ENCODE results near the gene GAB1. TPM values are rescaled to one million over a fixed set of nuclear protein-coding genes. Genes with fewer than 3 reads are reported as not detected.

Gene GAB1
- total RNA-seq, 2 donors from 2014 or later = 2.0 to 2.2 TPM

GRCh38 chr4:143407888-143408287 lies 71.2 kb downstream of the GAB1 start:
- no peaks in the 10 kb centered on the region for H3K9me3 Mint-ChIP-seq
- no peaks in the 10 kb centered on the region for H3K36me3 Mint-ChIP-seq
- ATAC-seq = no peak
- DNase-seq (ENCODE audit: low spot score) = no peak
- peaks cover 15 to 19% of the 10 kb centered on the region in 2 donors for H3K4me1 Mint-ChIP-seq (ENCODE audit: low read depth in 2 of 2)
- no peak overlapping the region for H3K4me3 Mint-ChIP-seq
- H3K27me3 Mint-ChIP-seq = peaks cover 2 to 23% of the 10 kb centered on the region in 2 donors
- no peak overlapping the region for H3K27ac Mint-ChIP-seq

- peaks cover 6 to 10% of the 10 kb centered on the region in 2 donors for H3K4me1 Mint-ChIP-seq (ENCODE audit: low read depth in 2 of 2)
- no peaks in the 10 kb centered on the region for H3K9me3 Mint-ChIP-seq
- H3K4me3 Mint-ChIP-seq = no peak overlapping the region
- H3K27ac Mint-ChIP-seq = no peak overlapping the region
- H3K27me3 Mint-ChIP-seq = peaks cover 2 to 23% of the 10 kb centered on the region in 2 donors
- DNase-seq (ENCODE audit: low spot score) = no peak
- H3K36me3 Mint-ChIP-seq = no peaks in the 10 kb centered on the region
- ATAC-seq = no peak
Measured at GRCh38 chr4:143410015-143410414, 73.3 kb downstream of the GAB1 start.

GRCh38 chr4:143411527-143412419 lies 75.1 kb downstream of the GAB1 start:
- Mint-ChIP-seq H3K4me3 (no peak overlapping the region), H3K9me3 (no peaks in the 10 kb centered on the region), H3K27me3 (peaks cover 2 to 23% of the 10 kb centered on the region in 2 donors), H3K36me3 (no peaks in the 10 kb centered on the region), H3K27ac (no peak overlapping the region), H3K4me1 (ENCODE audit: low read depth in 2 of 2) (no peaks in the 10 kb centered on the region)
- ATAC-seq = no peak
- DNase-seq (ENCODE audit: low spot score) = no peak

GRCh38 chr4:143412420-143412758 lies 75.7 kb downstream of the GAB1 start:
- Mint-ChIP-seq H3K27me3 (peaks cover 2 to 23% of the 10 kb centered on the region in 2 donors), H3K36me3 (no peaks in the 10 kb centered on the region), H3K27ac (no peak overlapping the region), H3K4me1 (ENCODE audit: low read depth in 2 of 2) (no peaks in the 10 kb centered on the region), H3K4me3 (no peak overlapping the region), H3K9me3 (no peaks in the 10 kb centered on the region)
- no peak for DNase-seq (ENCODE audit: low spot score)
- no peak for ATAC-seq

- no peak for DNase-seq (ENCODE audit: low spot score)
- no peaks in the 10 kb centered on the region for H3K36me3 Mint-ChIP-seq
- H3K27ac Mint-ChIP-seq = no peak overlapping the region
- H3K4me3 Mint-ChIP-seq = no peak overlapping the region
- peaks cover 0 to 6% of the 10 kb centered on the region in 2 donors for H3K4me1 Mint-ChIP-seq (ENCODE audit: low read depth in 2 of 2)
- H3K9me3 Mint-ChIP-seq = no peaks in the 10 kb centered on the region
- H3K27me3 Mint-ChIP-seq = no peaks in the 10 kb centered on the region
- ATAC-seq = peak in 1 of 2 donors; percentile 65
Measured at GRCh38 chr4:143417679-143418403, 81.2 kb downstream of the GAB1 start.

- Mint-ChIP-seq H3K4me3 (no peak overlapping the region), H3K36me3 (no peaks in the 10 kb centered on the region), H3K9me3 (no peaks in the 10 kb centered on the region), H3K27me3 (no peaks in the 10 kb centered on the region), H3K27ac (no peak overlapping the region), H3K4me1 (ENCODE audit: low read depth in 2 of 2) (peaks cover 0 to 6% of the 10 kb centered on the region in 2 donors)
- no peak for DNase-seq (ENCODE audit: low spot score)
- ATAC-seq = no peak
Measured at GRCh38 chr4:143420227-143420626, 83.6 kb downstream of the GAB1 start.

GRCh38 chr4:143421609-143422008 lies 84.9 kb downstream of the GAB1 start:
- ATAC-seq = no peak
- peaks cover 0 to 6% of the 10 kb centered on the region in 2 donors for H3K4me1 Mint-ChIP-seq (ENCODE audit: low read depth in 2 of 2)
- H3K9me3 Mint-ChIP-seq = no peaks in the 10 kb centered on the region
- H3K27me3 Mint-ChIP-seq = no peaks in the 10 kb centered on the region
- H3K36me3 Mint-ChIP-seq = no peaks in the 10 kb centered on the region
- no peak overlapping the region for H3K4me3 Mint-ChIP-seq
- no peak overlapping the region for H3K27ac Mint-ChIP-seq
- DNase-seq (ENCODE audit: low spot score) = no peak

- Mint-ChIP-seq H3K27me3 (no peaks in the 10 kb centered on the region), H3K36me3 (no peaks in the 10 kb centered on the region), H3K4me3 (no peak overlapping the region), H3K27ac (no peak overlapping the region), H3K4me1 (ENCODE audit: low read depth in 2 of 2) (no peaks in the 10 kb centered on the region), H3K9me3 (no peaks in the 10 kb centered on the region)
- DNase-seq (ENCODE audit: low spot score) (no peak), ATAC-seq (no peak)
Measured at GRCh38 chr4:143424276-143424675, 87.6 kb downstream of the GAB1 start.

- no peak overlapping the region for H3K27ac Mint-ChIP-seq
- H3K9me3 Mint-ChIP-seq = peaks cover 6% of the 10 kb centered on the region
- H3K36me3 Mint-ChIP-seq = peaks cover 15% of the 10 kb centered on the region
Measured at GRCh38 chr4:143431526-143432257, 95.0 kb downstream of the GAB1 start.

GRCh38 chr4:143432258-143432591 lies 95.5 kb downstream of the GAB1 start:
- Mint-ChIP-seq H3K27ac (no peak overlapping the region), H3K4me1 (ENCODE audit: low read depth in 2 of 2) (no peaks in the 10 kb centered on the region), H3K36me3 (peaks cover 15% of the 10 kb centered on the region), H3K9me3 (peaks cover 6% of the 10 kb centered on the region), H3K27me3 (no peaks in the 10 kb centered on the region), H3K4me3 (no peak overlapping the region)
- ATAC-seq = no peak
- no peak for DNase-seq (ENCODE audit: low spot score)

More at GRCh38 chr4:143431526-143432257, 95.0 kb downstream of the GAB1 start:
- H3K4me1 Mint-ChIP-seq (ENCODE audit: low read depth in 2 of 2) = no peaks in the 10 kb centered on the region
- H3K27me3 Mint-ChIP-seq = no peaks in the 10 kb centered on the region
- no peak overlapping the region for H3K4me3 Mint-ChIP-seq
- ATAC-seq (no peak), DNase-seq (ENCODE audit: low spot score) (no peak)

GRCh38 chr4:143433231-143433630 lies 96.6 kb downstream of the GAB1 start:
- H3K4me1 Mint-ChIP-seq (ENCODE audit: low read depth in 2 of 2) = no peaks in the 10 kb centered on the region
- peaks cover 15% of the 10 kb centered on the region for H3K36me3 Mint-ChIP-seq

GRCh38 chr4:143435955-143436354 lies 99.3 kb downstream of the GAB1 start:
- no peak for DNase-seq (ENCODE audit: low spot score)
- Mint-ChIP-seq H3K27me3 (no peaks in the 10 kb centered on the region), H3K36me3 (peaks cover 11% of the 10 kb centered on the region), H3K27ac (no peak overlapping the region), H3K4me3 (no peak overlapping the region), H3K9me3 (peaks cover 4% of the 10 kb centered on the region), H3K4me1 (ENCODE audit: low read depth in 2 of 2) (no peaks in the 10 kb centered on the region)
- ATAC-seq = no peak

More at GRCh38 chr4:143433231-143433630, 96.6 kb downstream of the GAB1 start:
- ATAC-seq = no peak
- Mint-ChIP-seq H3K27ac (no peak overlapping the region), H3K4me3 (no peak overlapping the region), H3K9me3 (peaks cover 6% of the 10 kb centered on the region), H3K27me3 (no peaks in the 10 kb centered on the region)
- no peak for DNase-seq (ENCODE audit: low spot score)

GRCh38 chr4:143437476-143437875 lies 100.8 kb downstream of the GAB1 start:
- Mint-ChIP-seq H3K36me3 (no peaks in the 10 kb centered on the region), H3K27ac (no peak overlapping the region), H3K4me3 (no peak overlapping the region), H3K4me1 (ENCODE audit: low read depth in 2 of 2) (no peaks in the 10 kb centered on the region), H3K9me3 (no peaks in the 10 kb centered on the region), H3K27me3 (no peaks in the 10 kb centered on the region)
- ATAC-seq (no peak), DNase-seq (ENCODE audit: low spot score) (no peak)

- Mint-ChIP-seq H3K4me3 (no peak overlapping the region), H3K9me3 (no peaks in the 10 kb centered on the region), H3K36me3 (no peaks in the 10 kb centered on the region), H3K27ac (no peak overlapping the region), H3K4me1 (ENCODE audit: low read depth in 2 of 2) (no peaks in the 10 kb centered on the region), H3K27me3 (no peaks in the 10 kb centered on the region)
- no peak for ATAC-seq
- no peak for DNase-seq (ENCODE audit: low spot score)
Measured at GRCh38 chr4:143437937-143438336, 101.3 kb downstream of the GAB1 start.

Measured in natural killer cell treated with Interleukin-12 subunit alpha and Interleukin-12 subunit beta and Interleukin-15 and Interleukin-18, amount 100 ng/mL, for 72 hours (primary cell).